Fibroblast of skin of right biceps (primary cell): Measurements from ENCODE around the gene ZNF791.
"Not testable (repeated sequence)": the region's sequence is repeated elsewhere in the genome, so short reads cannot be mapped to it uniquely, and the experiment has no call there.

Source experiments
- DNase-seq: peaks from one replicate; pipeline ENCODE4 v3.0.0-alpha.2; 2013

ZNF791 gene

DNA sequence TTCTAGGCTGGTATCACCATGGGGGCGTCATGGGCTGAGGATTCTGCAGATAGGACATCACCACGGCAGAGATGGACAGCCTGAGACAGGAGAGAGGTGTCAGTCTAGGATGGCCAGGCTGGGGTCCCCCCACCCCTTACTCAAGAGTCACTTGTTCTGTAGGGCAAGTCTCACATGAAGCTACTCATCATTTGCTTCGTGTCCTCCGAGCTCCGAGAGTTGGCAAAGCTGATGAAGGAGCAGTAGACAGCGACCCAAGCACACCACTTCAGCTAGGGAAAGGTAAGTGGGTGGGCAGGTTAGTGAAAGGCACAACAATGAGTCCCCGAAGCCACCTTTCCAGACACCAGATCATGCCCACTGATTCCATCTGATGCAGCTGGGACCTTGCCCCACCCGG lies 57.6 kb downstream of the ZNF791 start:
- DNase-seq, result no peak

DNA sequence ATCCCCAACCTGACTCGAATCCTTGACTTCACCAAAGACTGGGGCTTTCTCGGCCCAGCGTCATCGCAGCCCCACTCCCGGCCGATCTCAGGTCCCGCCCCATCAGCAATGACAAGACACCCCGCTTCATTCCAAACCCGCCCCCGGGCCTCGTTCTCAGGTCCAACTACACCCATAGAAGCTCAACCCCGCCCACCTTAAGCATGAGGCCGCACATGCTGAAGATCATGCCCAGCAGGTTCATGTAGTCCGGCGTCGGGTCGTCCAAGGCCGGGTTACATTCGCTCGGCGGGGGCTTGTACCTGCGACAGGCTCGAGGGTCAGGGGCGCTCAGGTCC lies 58.2 kb downstream of the ZNF791 start:
- peak; percentile 29 for DNase-seq

DNA sequence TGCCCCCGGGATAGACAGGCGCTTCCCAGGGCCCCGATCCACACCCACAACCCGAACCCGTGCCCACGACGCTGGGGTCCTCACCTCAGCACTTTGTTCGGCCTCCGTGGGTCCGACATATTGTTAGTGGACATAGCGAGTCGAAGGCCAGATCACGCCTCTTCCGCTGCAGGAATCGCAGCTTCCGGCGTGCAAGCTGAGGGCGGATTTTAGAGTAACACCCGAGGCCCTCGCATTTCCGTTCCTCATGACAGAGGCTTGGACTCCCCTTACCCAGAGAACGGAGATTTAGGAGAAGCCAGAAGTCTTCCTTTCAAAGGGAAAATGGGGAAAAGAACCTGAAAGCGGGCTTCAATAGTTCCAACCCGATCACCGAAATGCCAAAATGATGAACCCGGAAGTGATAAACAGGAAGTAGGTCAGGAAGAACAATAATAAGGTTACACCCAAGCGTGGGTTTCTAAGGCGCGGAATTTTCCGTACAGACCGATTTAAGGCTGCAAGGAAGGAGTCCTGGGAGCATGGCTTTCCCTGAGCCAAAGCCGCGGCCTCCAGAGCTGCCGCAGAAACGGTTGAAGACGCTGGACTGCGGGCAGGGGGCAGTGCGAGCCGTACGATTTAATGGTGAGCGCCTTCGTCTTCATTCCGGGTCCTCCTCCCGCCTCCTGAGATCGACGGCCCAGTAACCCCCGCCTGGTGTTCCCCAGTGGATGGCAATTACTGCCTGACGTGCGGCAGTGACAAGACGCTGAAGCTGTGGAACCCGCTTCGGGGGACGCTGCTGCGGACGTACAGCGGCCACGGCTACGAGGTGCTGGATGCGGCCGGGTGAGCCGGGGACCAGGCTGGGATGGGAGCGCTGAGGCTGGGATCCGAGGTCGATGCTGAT lies 58.8 kb downstream of the ZNF791 start:
- DNase-seq, result peak; percentile 81

DNA sequence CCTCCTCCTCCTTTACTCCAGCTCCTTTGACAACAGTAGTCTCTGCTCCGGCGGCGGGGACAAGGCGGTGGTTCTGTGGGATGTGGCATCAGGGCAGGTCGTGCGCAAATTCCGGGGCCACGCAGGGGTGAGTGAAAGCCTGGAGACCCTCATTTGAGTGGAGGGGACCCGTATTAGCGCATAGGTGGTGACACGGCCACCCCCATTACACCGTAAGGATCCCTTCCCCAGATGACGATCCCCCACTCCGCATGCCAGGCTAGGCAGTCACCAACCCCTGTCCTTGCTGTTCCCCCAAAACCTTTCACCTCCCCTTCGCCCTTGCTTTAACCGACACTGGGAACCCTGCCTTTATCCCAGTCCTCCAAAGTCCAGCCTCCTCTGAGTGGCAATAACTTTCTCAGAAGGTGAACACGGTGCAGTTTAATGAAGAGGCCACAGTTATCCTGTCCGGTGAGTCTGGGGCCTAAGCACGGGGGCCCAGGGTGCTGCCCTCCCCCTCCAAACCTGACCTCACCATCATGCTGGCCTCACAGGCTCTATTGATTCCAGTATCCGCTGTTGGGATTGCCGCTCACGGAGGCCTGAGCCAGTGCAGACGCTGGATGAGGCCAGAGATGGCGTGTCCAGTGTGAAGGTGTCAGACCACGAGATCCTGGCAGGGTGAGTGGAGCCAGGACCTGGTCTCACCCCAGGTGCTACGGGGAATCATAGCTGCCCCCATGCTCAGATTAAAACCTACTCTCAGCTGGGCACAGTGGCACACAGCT lies 59.6 kb downstream of the ZNF791 start:
- no peak for DNase-seq

DNA sequence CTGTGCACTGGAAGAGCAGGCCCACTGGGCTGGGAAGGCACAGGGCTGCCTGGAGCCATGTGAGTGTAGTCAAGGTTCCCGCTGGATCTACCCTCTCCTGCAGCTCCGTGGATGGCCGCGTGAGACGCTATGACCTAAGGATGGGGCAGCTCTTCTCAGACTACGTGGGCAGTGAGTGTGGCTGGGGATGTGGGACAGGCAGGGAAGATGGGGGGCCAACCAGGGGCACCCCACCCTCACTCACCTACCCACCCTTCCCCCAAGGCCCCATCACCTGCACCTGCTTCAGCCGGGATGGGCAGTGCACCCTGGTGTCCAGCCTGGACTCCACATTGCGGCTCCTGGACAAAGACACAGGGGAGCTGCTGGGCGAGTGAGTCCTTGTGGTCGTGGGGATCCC lies 62.0 kb downstream of the ZNF791 start:
- DNase-seq, result no peak

DNA sequence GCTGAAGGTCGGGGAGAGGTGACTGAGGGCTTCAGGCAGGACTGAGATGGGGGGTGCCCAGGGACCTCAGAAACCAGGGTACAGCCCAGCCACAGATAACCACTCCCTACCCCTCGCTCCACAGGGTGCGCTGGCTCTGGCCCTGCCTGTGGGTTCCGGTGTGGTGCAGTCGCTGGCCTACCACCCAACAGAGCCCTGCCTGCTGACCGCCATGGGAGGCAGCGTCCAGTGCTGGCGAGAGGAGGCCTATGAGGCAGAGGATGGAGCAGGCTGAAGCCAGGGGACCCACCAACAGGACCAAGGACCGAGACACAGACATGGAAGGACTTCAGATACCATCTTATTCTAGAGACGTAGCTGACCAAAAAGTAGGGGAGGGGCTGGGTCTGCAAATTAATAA lies 64.7 kb downstream of the ZNF791 start:
- DNase-seq, result no peak

DNA sequence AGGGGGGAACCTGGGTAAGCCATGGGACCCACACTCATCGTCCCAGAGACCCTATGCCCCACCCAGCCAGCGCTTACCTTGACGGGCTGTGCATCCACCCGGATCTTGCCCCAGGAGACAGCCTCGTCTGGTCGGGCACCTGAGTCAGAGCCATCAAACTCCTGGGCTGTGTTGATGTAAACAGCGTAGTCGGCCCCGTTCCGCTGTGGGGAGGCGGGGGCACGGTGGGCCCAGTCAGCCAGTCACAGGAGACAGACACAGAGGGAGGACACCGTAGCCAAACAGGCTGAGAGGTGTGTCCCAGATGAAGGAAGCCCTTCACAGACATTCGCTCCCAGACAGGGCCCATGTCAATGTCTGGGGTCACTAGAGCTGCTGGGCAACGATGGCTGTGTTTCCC lies 65.2 kb downstream of the ZNF791 start:
- DNase-seq, result no peak

DNA sequence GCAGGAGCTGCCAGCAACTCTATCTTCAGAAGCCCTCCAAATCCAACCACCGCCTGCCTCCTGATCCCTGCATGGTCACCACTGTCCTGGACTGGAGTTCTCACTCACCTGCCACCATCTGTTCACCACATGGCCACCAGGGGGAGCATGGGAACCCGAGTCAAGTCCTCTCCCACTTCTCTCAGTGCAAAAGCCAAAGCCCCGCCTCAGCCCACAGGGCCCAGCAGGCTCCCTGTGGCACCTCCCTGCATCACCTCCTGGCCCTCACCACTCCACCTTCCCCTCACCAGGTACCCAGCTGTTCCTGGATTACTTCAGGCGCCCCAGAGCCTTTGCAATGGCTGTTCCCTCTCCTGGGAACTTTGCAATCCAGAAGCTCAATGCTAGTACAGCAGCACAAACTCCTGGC lies 65.7 kb downstream of the ZNF791 start:
- peak; percentile 71 for DNase-seq

DNA sequence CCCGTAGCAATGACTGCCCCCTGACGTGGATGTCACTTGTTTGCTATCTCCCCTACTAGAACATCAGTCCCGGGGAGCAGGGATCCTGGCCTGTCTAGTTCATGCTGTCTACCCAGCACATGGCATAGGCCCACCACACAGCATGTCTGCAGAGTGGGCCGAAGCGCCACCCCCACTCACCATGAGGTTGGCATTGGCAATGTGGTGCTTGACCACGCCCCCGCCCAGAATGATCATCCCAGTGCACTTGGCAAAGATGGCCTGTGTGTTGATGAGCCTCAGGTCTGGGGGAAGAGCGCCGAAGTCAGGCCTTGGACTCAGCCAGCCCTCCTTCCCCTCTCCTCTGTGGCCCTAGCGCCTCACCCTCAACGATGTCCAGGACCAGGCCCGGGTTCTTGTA lies 66.2 kb downstream of the ZNF791 start:
- no peak for DNase-seq

DNA sequence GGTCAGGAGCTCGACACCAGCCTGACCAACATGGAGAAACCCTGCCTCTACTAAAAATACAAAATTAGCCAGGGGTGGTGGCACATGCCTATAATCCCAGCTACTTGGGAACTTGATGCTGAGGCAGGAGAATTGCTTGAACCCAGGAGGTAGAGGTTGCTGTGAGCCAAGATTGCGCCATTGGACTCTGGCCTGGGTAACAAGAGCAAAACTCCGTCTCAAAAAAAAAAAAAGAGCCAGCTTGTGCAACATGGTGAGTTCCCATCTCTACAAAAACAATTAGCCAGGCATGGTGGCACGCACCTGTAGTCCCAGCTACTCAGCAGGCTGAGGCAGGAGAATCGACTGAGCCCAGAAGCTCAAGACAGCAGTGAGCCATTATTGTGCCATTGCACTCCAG lies 67.3 kb downstream of the ZNF791 start:
- DNase-seq, result not testable (repeated sequence)

DNA sequence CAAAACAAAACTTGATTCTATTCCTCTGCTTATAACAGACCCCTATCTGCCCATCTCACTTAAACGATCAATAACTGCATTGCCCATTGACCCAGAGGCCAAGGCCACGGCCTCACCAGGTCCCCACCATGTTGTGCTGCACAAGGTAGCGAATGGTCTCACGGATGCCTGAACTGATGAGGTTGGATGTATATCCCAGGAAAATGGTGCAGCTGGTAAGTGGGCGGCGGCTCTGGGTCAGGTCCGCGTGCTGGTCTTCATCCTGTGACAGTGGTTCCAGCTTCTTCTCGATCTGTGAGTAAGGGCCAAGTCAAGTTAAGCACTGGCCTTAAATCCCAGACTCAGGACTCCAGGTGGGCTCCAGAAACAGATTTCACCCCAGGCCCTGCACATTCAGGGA lies 69.3 kb downstream of the ZNF791 start:
- DNase-seq, result no peak

DNA sequence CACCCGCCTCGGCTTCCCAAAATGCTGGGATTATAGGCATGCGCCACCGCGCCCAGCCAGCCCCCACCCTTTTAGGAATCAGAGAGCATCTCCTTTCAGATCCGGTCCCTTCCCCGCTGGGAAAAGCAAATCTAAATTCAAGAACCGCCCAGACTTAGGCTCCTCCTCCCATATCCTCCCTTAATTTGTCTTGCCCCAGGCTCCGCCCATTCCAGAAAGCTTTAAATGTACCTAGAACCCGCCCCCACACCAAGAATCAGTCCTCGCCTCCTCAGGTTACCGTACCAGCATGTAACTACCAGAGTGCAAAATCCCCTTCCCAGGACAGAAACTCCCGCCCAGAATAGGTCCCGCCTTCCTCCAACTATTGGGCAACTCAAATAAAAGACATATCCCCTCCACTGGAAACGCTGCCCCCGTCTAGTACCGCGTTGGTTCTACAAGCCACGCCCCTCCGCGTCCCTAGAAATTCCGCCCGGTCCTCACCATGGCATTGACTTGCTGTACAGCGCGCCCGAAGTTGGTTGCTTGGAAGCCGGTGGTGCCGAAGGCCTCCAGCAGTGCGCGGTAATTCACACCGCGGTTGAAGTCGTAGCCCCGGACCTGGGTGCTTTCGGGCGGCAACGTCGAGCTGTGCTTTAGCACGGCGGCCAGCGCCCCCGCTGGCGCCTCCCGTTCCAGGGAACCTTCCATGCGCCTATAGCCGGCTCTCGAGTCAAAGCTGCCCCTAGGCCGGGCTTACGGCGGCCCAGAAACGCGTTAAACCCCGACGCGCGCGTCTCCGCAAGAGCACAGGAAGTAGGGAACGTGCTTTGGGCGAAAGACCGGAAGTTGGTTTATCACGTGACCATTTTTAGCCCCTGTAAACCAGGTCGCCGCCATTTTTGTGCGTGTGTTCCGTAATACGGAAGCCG lies 70.6 kb downstream of the ZNF791 start, which contains the start of gene DHPS:
Gene DHPS, minus strand, starts transcription at position 807 of the 914 bp plus-strand sequence. Its CDS starts 114 bp downstream, at position 693.
- DNase-seq, result peak; percentile 99
